Skeletal muscle tissue (tissue), 4 donors: ENCODE measurements around the gene ARSI. TPM values are rescaled to one million over a fixed set of nuclear protein-coding genes. Genes with fewer than 3 reads are reported as not detected.

ENCODE experiments used
- H3K27ac ChIP-seq: one replicate; pipeline ENCODE4 v1.7.0; 2013; ENCODE audit warnings: mild to moderate bottlenecking, low read depth, low read length, inconsistent platforms
- H3K27me3 ChIP-seq, 3 donors: one replicate each; pipeline ENCODE4 v1.7.0; 2013; ENCODE audit warnings: low read length in 3 of 3; ENCODE audit not compliant: control insufficient read depth in 3 of 3, insufficient read depth in 3 of 3
- H3K36me3 ChIP-seq, 3 donors: one replicate each; pipeline ENCODE4 v1.7.0; 2013; ENCODE audit warnings: low read length in 3 of 3; ENCODE audit not compliant: control insufficient read depth in 3 of 3, insufficient read depth in 3 of 3
- H3K4me1 ChIP-seq, 3 donors: one replicate each; pipeline ENCODE4 v1.7.0; 2013; ENCODE audit warnings: low read length in 3 of 3, mild to moderate bottlenecking in 3 of 3; ENCODE audit not compliant: control insufficient read depth in 3 of 3, insufficient read depth in 3 of 3
- H3K4me3 ChIP-seq, 3 donors: one replicate each; pipeline ENCODE4 v1.7.0; 2013; ENCODE audit warnings: low read length in 3 of 3
- H3K9ac ChIP-seq, 3 donors: one replicate each; pipeline ENCODE4 v1.7.0; 2013; ENCODE audit warnings: low read length in 3 of 3, mild to moderate bottlenecking in 3 of 3, moderate library complexity in 2 of 3, low read depth in 1 of 3
- H3K9me3 ChIP-seq, 3 donors: one replicate each; pipeline ENCODE4 v1.7.0; 2013; ENCODE audit warnings: low read length in 3 of 3; ENCODE audit not compliant: control insufficient read depth in 3 of 3
- total RNA-seq: library from RNA; depleted of rRNA; stranded (reverse); fragments of >200 nt; gene quantifications from one replicate; pipeline ENCODE4 v1.2.3, GENCODE V29; 2014
- donor health status: Osteomylitis.

Gene ARSI
- total RNA-seq, 1 donor from 2014 or later = 9.9 TPM

- Histone ChIP-seq H3K27me3 (no peaks in the 10 kb centered on the region), H3K36me3 (no peaks in the 10 kb centered on the region), H3K27ac (no peak overlapping the region), H3K9me3 (no peaks in the 10 kb centered on the region), H3K9ac (no peak overlapping the region), H3K4me3 (no peak overlapping the region), H3K4me1 (peaks cover 13 to 19% (median 14%) of the 10 kb centered on the region in 3 donors)
These were observed 40.2 kb downstream of the ARSI start for GRCh38 chr5:150262502-150262901.

- no peak overlapping the region for H3K4me3 ChIP-seq
- no peaks in the 10 kb centered on the region for H3K9me3 ChIP-seq
- H3K27me3 ChIP-seq = no peaks in the 10 kb centered on the region
- peaks cover 14 to 23% (median 16%) of the 10 kb centered on the region in 3 donors for H3K4me1 ChIP-seq
- no peak overlapping the region for H3K9ac ChIP-seq
- no peak overlapping the region for H3K27ac ChIP-seq
- H3K36me3 ChIP-seq = no peaks in the 10 kb centered on the region
These were observed 41.5 kb downstream of the ARSI start for GRCh38 chr5:150261231-150261630.

- Histone ChIP-seq H3K27ac (no peak overlapping the region), H3K36me3 (no peaks in the 10 kb centered on the region), H3K4me3 (no peak overlapping the region), H3K4me1 (peaks cover 4 to 21% (median 19%) of the 10 kb centered on the region in 3 donors), H3K27me3 (no peaks in the 10 kb centered on the region), H3K9ac (no peak overlapping the region), H3K9me3 (no peaks in the 10 kb centered on the region)
These were observed 44.6 kb downstream of the ARSI start for GRCh38 chr5:150258130-150258529.

GRCh38 chr5:150257424-150257823 is 45.3 kb downstream of the ARSI start:
- Histone ChIP-seq H3K9ac (no peak overlapping the region), H3K4me1 (peaks cover 3 to 19% (median 19%) of the 10 kb centered on the region in 3 donors), H3K36me3 (no peaks in the 10 kb centered on the region), H3K9me3 (no peaks in the 10 kb centered on the region), H3K4me3 (no peak overlapping the region), H3K27ac (no peak overlapping the region), H3K27me3 (no peaks in the 10 kb centered on the region)

GRCh38 chr5:150256410-150257064 is 46.2 kb downstream of the ARSI start:
- no peak overlapping the region for H3K27ac ChIP-seq
- no peaks in the 10 kb centered on the region for H3K27me3 ChIP-seq
- no peaks in the 10 kb centered on the region for H3K36me3 ChIP-seq
- H3K4me1 ChIP-seq = peaks cover 3 to 19% (median 19%) of the 10 kb centered on the region in 3 donors
- H3K9me3 ChIP-seq = no peaks in the 10 kb centered on the region
- no peak overlapping the region for H3K4me3 ChIP-seq
- no peak overlapping the region for H3K9ac ChIP-seq

- Histone ChIP-seq H3K9ac (no peak overlapping the region), H3K36me3 (no peaks in the 10 kb centered on the region), H3K9me3 (no peaks in the 10 kb centered on the region), H3K4me1 (peaks cover 3 to 19% (median 19%) of the 10 kb centered on the region in 3 donors), H3K4me3 (no peak overlapping the region), H3K27ac (no peak overlapping the region), H3K27me3 (no peaks in the 10 kb centered on the region)
These were observed 46.9 kb downstream of the ARSI start for GRCh38 chr5:150255659-150256409.

- no peaks in the 10 kb centered on the region for H3K36me3 ChIP-seq
- H3K4me3 ChIP-seq = no peak overlapping the region
- peaks cover 3 to 19% (median 19%) of the 10 kb centered on the region in 3 donors for H3K4me1 ChIP-seq
- H3K27ac ChIP-seq = no peak overlapping the region
- peak overlapping the region in 1 of 3 donors; percentile 40 for H3K9ac ChIP-seq
- H3K9me3 ChIP-seq = no peaks in the 10 kb centered on the region
- H3K27me3 ChIP-seq = no peaks in the 10 kb centered on the region
These were observed 47.9 kb downstream of the ARSI start for GRCh38 chr5:150254774-150255173.

GRCh38 chr5:150254363-150254762 is 48.3 kb downstream of the ARSI start:
- Histone ChIP-seq H3K4me1 (peaks cover 3 to 19% (median 19%) of the 10 kb centered on the region in 3 donors), H3K4me3 (no peak overlapping the region), H3K9ac (peak overlapping the region in 1 of 3 donors; percentile 40), H3K9me3 (no peaks in the 10 kb centered on the region), H3K27me3 (no peaks in the 10 kb centered on the region), H3K27ac (no peak overlapping the region), H3K36me3 (no peaks in the 10 kb centered on the region)

GRCh38 chr5:150253416-150254208 is 49.1 kb downstream of the ARSI start:
- Histone ChIP-seq H3K9me3 (no peaks in the 10 kb centered on the region), H3K9ac (no peak overlapping the region), H3K4me1 (peaks cover 3 to 22% (median 19%) of the 10 kb centered on the region in 3 donors), H3K36me3 (no peaks in the 10 kb centered on the region), H3K27ac (no peak overlapping the region), H3K4me3 (no peak overlapping the region), H3K27me3 (no peaks in the 10 kb centered on the region)
